HG02884 (cell line): ENCODE data around the gene KCNN3.

ENCODE experiments used
- ATAC-seq: cut with Tn5 transposase; IDR thresholded peaks from one replicate; pipeline ENCODE4 v1.9.1; 2021; ENCODE audit warnings: mild to moderate bottlenecking, moderate library complexity; ENCODE audit not compliant: unreplicated experiment

KCNN3 gene

GRCh38 chr1:154880671-154881070 is 10.6 kb upstream of the KCNN3 start:
- no peak for ATAC-seq

DNA sequence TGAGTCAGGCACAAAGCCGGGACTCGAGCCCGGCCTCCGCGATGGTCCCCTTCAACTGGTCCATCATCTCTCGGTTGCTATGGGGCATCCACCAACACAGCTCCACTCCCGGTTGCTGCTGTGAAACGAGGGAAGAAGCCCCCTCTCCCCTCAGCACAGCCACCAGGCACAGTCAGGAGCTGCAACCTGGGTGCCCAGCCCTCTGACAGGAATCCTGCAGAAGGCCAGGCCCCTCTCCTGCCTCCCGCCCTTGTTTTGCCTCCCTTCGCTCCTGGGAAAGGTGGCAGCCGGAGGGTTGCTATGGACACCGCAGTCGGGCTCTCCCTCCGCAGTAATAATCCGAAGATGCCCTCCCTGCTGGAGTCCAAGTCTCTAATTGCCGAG is 8.9 kb upstream of the KCNN3 start:
- no peak for ATAC-seq

- no peak for ATAC-seq
These were observed 8.4 kb upstream of the KCNN3 start for GRCh38 chr1:154878371-154879037.

- no peak for ATAC-seq
These were observed 7.4 kb upstream of the KCNN3 start for GRCh38 chr1:154877370-154877974.

DNA sequence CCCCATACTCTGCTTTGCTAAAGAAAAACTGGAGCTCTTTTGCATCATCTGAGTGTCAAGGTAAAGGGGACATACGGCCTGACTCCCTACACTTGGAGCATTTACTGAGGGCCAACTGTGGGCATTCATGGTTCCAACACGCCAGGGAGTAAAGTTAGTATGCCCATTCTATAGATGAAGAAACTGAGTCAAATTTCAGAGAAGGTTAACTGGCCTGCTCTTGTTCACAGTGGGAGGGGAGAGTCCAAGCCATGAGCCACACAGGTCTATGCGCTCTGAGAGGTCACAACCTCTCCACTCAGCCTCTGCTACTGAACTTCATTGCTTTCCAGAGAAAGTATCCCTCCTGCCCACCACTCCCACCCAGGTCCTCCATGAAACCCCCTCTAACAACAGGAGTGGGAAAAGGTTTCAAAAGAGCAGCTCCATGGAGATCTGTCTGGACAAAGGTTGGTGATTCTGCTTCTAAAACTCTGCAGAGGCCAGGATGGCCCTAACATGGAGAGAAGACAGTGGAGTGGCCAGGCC is 6.8 kb upstream of the KCNN3 start:
- ATAC-seq, result no peak

- no peak for ATAC-seq
These were observed 4.4 kb upstream of the KCNN3 start for GRCh38 chr1:154874465-154874864.

DNA sequence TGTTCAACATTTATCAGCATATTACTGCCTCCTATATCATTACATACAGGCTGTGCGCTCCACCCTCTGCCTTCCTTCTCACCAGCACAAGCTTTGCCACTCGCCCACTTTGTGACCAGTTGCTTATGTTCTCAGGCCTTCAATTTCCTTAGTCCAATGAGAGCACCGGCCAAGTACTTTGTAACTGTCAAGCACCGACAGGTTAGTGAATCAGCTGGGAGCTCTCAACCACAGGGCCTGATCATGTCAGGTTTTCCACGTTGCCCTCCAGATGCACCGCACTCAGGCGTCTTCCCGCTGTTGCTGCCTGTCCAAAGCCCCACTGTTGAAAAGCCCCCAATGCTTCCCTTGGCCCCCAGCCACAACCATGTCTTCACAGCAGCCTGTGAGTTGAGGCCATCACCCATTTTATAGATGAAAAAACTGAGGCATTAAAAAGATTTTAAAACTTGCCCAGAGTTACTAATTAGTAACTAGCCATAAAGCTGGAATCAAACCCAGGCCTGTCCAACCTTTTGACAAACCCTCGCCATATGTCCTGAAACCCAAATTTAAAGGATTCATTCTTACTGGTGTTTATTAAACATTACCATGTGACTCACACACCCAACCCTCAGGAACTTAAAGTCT is 3.4 kb upstream of the KCNN3 start:
- no peak for ATAC-seq

GRCh38 chr1:154871374-154871773 is 1.3 kb upstream of the KCNN3 start:
- ATAC-seq, result no peak

- no peak for ATAC-seq
These were observed 653 bp upstream of the KCNN3 start for GRCh38 chr1:154870734-154871133.

- no peak for ATAC-seq
These were observed 548 bp downstream of the KCNN3 start for GRCh38 chr1:154869351-154870114.

DNA sequence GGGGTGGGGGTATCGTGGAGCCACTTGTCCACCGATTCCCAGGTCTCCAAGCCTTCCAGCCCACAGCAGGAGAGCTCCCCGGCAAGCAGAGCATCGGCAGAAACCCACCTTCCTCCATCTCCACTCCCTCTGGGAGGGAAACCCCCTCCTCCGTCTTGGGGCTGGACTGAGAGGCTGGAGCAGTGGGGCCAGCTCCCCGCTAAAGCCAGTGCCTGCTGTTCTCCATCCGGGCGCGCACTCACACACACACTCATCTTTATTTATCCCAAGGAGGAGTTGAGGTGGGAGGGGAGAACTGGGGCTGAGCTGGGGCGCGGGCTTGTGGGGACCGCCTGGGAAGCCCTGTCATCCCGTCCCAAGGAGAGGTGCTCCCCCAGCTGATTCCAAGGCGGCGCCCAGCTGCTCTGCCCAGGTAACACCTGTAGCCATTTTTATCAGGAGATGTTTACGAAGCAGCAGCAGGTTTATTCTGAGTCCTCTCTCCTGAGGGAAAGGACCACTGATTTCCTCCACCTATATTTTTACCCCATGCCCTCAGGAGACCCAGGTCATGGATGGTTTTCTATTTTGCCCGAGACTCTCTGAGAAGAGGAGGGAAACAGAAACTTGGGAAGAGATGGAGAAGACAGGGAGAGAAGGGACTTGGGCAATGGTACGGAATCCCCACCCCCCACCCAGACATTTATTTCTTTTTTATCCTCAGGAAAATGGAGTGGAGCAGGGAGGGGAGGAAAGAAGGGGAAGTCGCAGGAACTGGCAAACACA is 2.1 kb downstream of the KCNN3 start:
- no peak for ATAC-seq

GRCh38 chr1:154867064-154867825 is 2.8 kb downstream of the KCNN3 start:
- no peak for ATAC-seq

DNA sequence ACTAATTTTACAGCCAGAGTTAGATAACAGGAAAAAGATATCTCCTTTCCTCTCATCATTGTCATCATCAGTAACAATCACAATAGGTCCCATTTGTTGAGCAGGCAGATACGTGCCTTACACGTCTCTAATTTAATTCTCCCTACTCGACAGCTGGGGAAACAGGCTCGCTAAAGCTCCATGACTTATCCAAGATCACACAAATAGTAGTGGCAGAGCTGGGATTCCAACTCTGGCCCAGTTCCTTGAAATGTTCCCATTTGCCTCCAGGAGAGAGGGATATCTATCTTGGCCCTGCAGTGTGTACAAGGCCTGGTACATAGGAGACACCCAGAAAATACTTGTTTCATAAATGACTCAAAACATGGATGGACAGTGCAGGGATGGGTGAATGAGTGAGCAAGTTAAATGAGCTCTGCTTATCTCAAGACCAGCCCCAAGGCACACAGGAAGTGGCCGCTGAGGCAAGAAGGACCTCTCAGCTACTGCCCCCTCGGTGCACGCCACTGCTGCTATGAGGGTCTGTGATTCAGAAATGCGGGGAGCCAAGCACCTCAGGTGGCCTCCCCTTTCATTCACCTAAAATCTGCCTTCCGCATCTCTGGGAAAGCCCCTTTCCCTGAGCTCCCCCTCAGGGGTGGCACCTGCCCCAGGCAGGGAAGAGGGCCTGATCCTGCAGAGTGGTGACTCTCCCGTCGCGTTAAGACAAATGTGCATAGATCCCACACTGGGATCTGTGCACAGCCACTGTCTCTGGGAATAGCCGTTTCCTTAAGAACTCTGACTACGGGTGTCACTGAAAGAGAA is 3.6 kb downstream of the KCNN3 start:
- ATAC-seq, result no peak

- ATAC-seq, result no peak
These were observed 4.4 kb downstream of the KCNN3 start for GRCh38 chr1:154865442-154866256.

DNA sequence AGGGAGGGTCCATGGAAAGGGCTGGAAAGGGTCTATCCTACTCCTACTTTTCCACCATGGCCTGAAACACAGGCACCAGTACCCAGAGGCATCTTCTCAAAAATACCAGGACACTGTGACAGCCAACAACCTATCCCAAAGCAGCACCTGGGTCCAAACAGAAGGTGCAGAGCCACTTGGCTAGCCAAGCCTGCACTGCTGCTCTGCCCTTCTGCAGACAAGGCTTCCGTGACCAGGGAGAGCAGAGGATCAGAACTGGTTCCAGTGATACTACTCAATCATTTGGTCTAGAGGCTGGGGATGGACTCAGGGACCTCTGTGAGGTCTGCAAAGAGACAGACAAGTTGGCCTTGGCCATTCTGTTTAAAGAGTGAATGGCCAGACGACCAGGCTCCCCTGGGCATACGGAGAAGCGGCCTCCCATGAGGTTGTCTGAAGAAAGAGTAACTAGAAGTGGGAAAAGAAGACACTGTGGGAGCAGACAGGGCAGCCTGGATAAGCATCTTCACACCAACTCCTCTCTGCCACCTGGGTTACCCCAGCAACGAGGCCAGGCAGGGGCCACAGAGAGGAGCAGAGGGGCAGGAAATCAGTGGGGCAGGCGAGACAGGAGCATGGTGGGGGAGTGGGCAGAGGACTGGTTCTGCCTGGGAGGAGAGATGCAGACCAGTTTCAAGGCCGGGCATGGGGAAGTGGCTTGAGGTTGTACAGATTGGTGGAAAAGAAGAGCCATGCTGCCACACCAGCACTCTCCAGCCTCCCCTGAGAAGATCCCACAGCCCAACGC is 5.7 kb downstream of the KCNN3 start:
- ATAC-seq, result no peak

DNA sequence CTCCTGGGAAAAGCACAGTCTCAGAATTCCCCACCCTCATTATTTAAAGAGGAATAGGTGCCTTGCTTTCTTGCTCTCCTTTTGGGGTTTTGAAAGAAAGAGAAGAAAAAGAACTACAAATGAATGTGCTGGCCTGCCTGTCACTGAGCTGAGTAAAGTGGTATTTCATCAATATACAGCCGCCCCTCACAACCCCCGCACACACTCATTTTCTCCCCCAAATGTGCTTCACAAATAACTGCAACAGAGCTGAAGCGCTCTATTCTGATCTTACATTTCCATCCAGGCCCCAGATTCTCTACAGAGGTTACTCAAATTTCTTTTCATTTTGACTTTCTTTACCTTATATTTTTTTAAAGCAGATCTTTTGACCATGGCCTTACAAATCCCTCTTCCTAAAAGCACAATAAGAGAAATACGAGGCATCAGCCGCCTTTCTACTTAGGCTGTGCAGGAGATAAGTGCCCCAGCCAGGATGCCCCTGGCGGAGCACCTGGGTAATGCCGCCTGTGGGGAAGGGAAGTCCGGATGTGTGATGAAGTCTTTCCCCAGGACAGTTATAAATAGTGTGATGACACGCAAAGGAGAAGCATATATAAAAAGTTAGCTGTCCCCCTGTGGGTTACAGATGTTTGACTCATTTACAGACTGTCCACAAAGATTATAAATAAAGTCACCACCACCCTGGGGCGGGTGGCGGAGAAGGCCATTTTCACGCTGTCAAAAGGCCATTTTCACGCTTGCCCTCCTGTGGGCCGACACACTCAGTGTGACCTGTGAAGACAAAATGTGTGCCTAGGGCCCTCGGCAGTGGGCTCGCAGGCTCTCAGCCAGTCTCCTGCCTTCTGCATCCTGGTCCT is 6.5 kb downstream of the KCNN3 start:
- no peak for ATAC-seq

DNA sequence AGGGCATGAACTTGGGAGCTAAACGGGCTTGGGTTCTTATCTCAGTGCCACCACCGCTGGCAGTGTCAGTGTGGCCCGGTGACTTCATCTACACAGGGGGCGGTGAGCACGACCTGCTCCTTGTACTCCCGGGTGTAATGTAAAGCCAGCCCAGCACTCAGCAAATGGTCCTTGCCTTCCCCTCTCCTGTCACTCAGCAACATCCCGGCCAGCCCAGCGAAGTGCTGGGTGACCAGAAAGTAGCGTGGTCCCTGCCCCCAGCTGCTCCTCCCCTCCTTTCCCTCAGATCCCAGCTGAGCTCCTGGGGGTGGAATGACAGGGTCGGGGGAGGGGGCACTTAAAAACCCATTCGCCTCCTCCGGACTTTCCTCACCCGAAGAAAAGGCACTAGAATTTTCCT is 7.2 kb downstream of the KCNN3 start:
- no peak for ATAC-seq
